HCT116 (cell line): ENCODE data around the gene CLEC4G. TPM values are rescaled to one million over a fixed set of nuclear protein-coding genes. Genes with fewer than 3 reads are reported as not detected.

ENCODE experiments used
- ATAC-seq: fragments of 200-7000 bp; cut with Tn5 transposase; 2 replicates; pipeline ENCODE4 v1.9.1; 2020; ENCODE audit warnings: mild to moderate bottlenecking, moderate library complexity
- BruUV-seq: library from RNA; stranded (reverse); fragments of 400-500 nt; replicated peaks from 2 replicates; lab custom pipeline; 2021; lab: Mats Ljungman, UMichigan
- CTCF ChIA-PET: fragments of 300-600 bp; sonication (Branson Sonifier 250); formaldehyde crosslinking; loops from one replicate; lab custom pipeline; 2021; ENCODE audit warnings: antibody characterized with exemption; lab: Charles Lee
- POLR2A ChIA-PET: fragments of 300-600, 350-600 bp; sonication (Branson Sonifier 250); formaldehyde crosslinking; loops from one replicate; lab custom pipeline; 2021; ENCODE audit warnings: antibody characterized with exemption; lab: Charles Lee
- RAD21 ChIA-PET, 2 experiments: fragments of 300-600 bp; sonication (Branson Sonifier 250); formaldehyde crosslinking; loops; one replicate each; lab custom pipeline; 2023; ENCODE audit warnings: low total read pairs in 2 of 2; ENCODE audit not compliant: uncharacterized antibody in 2 of 2, unreplicated experiment in 2 of 2, low non-redundant PET in 1 of 2; lab: Charles Lee
- DNase-seq: peaks from one replicate; pipeline ENCODE4 v3.0.0-alpha.2; 2010; ENCODE audit warnings: low read depth, low spot score
- H2AFZ ChIP-seq: fragments of 200-600 bp; shearing (Covaris generic), sonication (generic); 2 replicates; pipeline ENCODE4 v1.6.1; 2017; ENCODE audit warnings: low read depth, mixed run types, mixed read lengths, antibody characterized with exemption, low read length; ENCODE audit not compliant: poor library complexity, severe bottlenecking
- H3K27ac ChIP-seq: 2 replicates; pipeline ENCODE4 v1.5.1; 2012; ENCODE audit warnings: low read depth, low read length
- H3K27me3 ChIP-seq: fragments of 200-600 bp; sonication (generic); 2 replicates; pipeline ENCODE4 v1.6.1; 2016; ENCODE audit warnings: mixed run types, low read length, mixed read lengths; ENCODE audit not compliant: insufficient read depth
- H3K36me3 ChIP-seq, 2 experiments: fragments of 200-500 bp in 1 of 2; fragments of 200-600 bp in 1 of 2; sonication (Bioruptor generic) in 1 of 2; sonication (generic) in 1 of 2; 2 replicates each; pipeline versions ENCODE4 v1.5.1 to v1.6.1; 2014 to 2016; ENCODE audit warnings: low read length in 2 of 2, inconsistent platforms in 1 of 2, mixed read lengths in 1 of 2, mixed run types in 1 of 2; ENCODE audit not compliant: insufficient read depth in 2 of 2, control insufficient read depth in 1 of 2
- H3K4me1 ChIP-seq, 2 experiments: fragments of 200-600 bp in 1 of 2; sonication (generic) in 1 of 2; 2 replicates each; pipeline versions ENCODE4 v1.5.1 to v1.6.1; 2012 to 2017; ENCODE audit warnings: low read length in 2 of 2, inconsistent platforms in 1 of 2, mild to moderate bottlenecking in 1 of 2, mixed read lengths in 1 of 2, mixed run types in 1 of 2, moderate library complexity in 1 of 2; ENCODE audit not compliant: insufficient read depth in 2 of 2, control insufficient read depth in 1 of 2
- H3K4me2 ChIP-seq: fragments of 200-600 bp; sonication (generic); 2 replicates; pipeline ENCODE4 v1.6.1; 2017; ENCODE audit warnings: mixed run types, low read length, mixed read lengths
- H3K4me3 ChIP-seq, 2 experiments: fragments of 200-600 bp in 1 of 2; sonication (generic) in 1 of 2; replicated peaks in 1 of 2; 2 replicates each; pipeline ENCODE4 v1.5.1; 2011 to 2016; ENCODE audit warnings: low read length in 2 of 2, control low read depth in 1 of 2, low read depth in 1 of 2, mild to moderate bottlenecking in 1 of 2, mixed read lengths in 1 of 2, mixed run types in 1 of 2
- H3K79me2 ChIP-seq: fragments of 200-600 bp; sonication (generic); 2 replicates; pipeline ENCODE4 v1.6.1; 2017; ENCODE audit warnings: mild to moderate bottlenecking, mixed run types, low read length, moderate library complexity, mixed read lengths; ENCODE audit not compliant: insufficient read depth
- H3K9ac ChIP-seq: fragments of 200-600 bp; sonication (generic); 2 replicates; pipeline ENCODE4 v1.6.1; 2016; ENCODE audit warnings: low read length, mixed read lengths
- H3K9me2 ChIP-seq: fragments of 200-600 bp; sonication (generic), shearing (Covaris generic); 2 replicates; pipeline ENCODE4 v1.6.1; 2017; ENCODE audit warnings: mixed run types, mild to moderate bottlenecking, moderate library complexity; ENCODE audit not compliant: insufficient read depth
- H3K9me3 ChIP-seq, 2 experiments: fragments of 200-500 bp in 1 of 2; fragments of 200-600 bp in 1 of 2; sonication (Bioruptor generic) in 1 of 2; sonication (generic) in 1 of 2; 2 replicates each; pipeline ENCODE4 v1.6.1; 2014 to 2017; ENCODE audit warnings: low read length in 2 of 2, mixed read lengths in 2 of 2, inconsistent platforms in 1 of 2, low read depth in 1 of 2, mild to moderate bottlenecking in 1 of 2, mixed run types in 1 of 2, moderate library complexity in 1 of 2; ENCODE audit not compliant: control insufficient read depth in 1 of 2, insufficient read depth in 1 of 2
- H4K20me1 ChIP-seq: fragments of 200-600 bp; sonication (generic), shearing (Covaris generic); 2 replicates; pipeline ENCODE4 v1.6.1; 2017; ENCODE audit warnings: mixed run types, mild to moderate bottlenecking, moderate library complexity; ENCODE audit not compliant: insufficient read depth
- CEBPB ChIP-seq: IDR thresholded peaks from 2 replicates; pipeline ENCODE4 v1.6.1; 2012; ENCODE audit warnings: low read depth
- EGR1 ChIP-seq: IDR thresholded peaks from 2 replicates; pipeline ENCODE4 v1.6.1; 2012; ENCODE audit warnings: low read depth
- RAD21 ChIP-seq: IDR thresholded peaks from 2 replicates; pipeline ENCODE4 v1.6.1; 2012; ENCODE audit warnings: low read depth, mild to moderate bottlenecking
- SIN3A ChIP-seq: IDR thresholded peaks from 2 replicates; pipeline ENCODE4 v1.6.1; 2012; ENCODE audit warnings: low read depth
- SRF ChIP-seq: IDR thresholded peaks from 2 replicates; pipeline ENCODE4 v1.6.1; 2012; ENCODE audit warnings: low read depth
- YY1 ChIP-seq: IDR thresholded peaks from 2 replicates; pipeline ENCODE4 v1.6.1; 2011; ENCODE audit warnings: low read length, low read depth, moderate library complexity, mild to moderate bottlenecking; ENCODE audit not compliant: insufficient replicate concordance; ENCODE audit errors: extremely low read depth
- ZFX ChIP-seq: fragments of 450-650 bp; IDR thresholded peaks from 2 replicates; pipeline ENCODE4 v1.6.1; 2017
- intact Hi-C: fragments of 100-400 bp; cut with micrococcal nuclease; formaldehyde crosslinking; loops from 2 replicates; pipeline ENCODE4 v1.10.0; 2022
- total RNA-seq: library from RNA; stranded (reverse); gene quantifications from one replicate; pipeline ENCODE4 v1.2.1, GENCODE V29; 2021; ENCODE audit not compliant: unreplicated experiment
- TF ChIP-seq, protein P1 (sequence below): IDR thresholded peaks from 2 replicates; pipeline ENCODE4 v1.6.1; 2011; ENCODE audit warnings: mild to moderate bottlenecking, low read length, moderate library complexity; ENCODE audit not compliant: insufficient replicate concordance; ENCODE audit errors: extremely low read depth
- TF ChIP-seq, protein P2 (sequence below): IDR thresholded peaks from 2 replicates; pipeline ENCODE4 v1.6.1; 2012

CLEC4G gene
- total RNA-seq, 1 experiment from 2014 or later: not detected

DNA sequence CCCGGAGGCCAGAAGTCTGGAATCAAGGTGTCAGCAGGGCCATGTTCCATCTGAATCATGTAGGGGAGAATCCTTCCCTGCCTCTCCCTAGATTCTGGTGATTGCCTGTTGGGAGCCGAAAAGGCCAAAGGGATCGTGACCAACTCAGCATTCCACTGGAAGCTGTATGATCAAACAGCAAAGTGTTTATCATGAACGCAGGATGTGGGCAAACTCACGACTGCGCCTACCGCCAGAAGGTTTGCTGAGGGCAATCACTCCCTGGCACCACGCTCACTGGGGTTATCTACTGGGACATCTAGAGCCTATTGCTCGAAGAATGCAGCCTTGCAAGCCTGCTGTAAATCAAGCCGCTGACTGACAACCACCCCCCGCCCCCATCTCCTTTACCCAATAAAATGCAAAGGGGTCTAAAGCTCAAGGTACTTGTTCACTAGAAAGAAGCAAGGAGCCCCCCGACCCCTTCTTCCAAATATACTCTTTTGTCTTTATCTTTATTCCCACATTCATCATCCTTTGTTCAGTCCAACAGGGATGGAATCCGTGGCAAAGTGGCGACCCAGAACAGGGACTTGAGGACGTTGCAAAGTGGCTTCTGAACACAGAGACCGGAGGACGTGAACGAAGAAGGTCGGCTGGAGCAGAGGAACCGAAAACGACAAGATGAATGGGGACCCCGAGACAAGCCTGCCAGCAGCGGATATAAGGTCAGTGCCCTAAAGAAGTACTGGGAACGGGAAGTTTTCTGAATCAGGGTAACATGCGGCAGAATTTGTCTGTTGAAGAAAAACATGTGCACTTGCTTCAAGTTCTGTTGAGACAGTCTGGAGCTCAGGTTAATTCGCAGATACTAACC is 47.9 kb upstream of the CLEC4G start (continued):
- TF ChIP-seq, protein P1, sequence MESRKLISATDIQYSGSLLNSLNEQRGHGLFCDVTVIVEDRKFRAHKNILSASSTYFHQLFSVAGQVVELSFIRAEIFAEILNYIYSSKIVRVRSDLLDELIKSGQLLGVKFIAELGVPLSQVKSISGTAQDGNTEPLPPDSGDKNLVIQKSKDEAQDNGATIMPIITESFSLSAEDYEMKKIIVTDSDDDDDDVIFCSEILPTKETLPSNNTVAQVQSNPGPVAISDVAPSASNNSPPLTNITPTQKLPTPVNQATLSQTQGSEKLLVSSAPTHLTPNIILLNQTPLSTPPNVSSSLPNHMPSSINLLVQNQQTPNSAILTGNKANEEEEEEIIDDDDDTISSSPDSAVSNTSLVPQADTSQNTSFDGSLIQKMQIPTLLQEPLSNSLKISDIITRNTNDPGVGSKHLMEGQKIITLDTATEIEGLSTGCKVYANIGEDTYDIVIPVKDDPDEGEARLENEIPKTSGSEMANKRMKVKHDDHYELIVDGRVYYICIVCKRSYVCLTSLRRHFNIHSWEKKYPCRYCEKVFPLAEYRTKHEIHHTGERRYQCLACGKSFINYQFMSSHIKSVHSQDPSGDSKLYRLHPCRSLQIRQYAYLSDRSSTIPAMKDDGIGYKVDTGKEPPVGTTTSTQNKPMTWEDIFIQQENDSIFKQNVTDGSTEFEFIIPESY: no peak
- TF ChIP-seq CEBPB (no peak), ZFX (no peak), SRF (no peak), YY1 (no peak), EGR1 (no peak), RAD21 (no peak)
- TF ChIP-seq, protein P2, sequence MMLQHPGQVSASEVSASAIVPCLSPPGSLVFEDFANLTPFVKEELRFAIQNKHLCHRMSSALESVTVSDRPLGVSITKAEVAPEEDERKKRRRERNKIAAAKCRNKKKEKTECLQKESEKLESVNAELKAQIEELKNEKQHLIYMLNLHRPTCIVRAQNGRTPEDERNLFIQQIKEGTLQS: no peak

DNA sequence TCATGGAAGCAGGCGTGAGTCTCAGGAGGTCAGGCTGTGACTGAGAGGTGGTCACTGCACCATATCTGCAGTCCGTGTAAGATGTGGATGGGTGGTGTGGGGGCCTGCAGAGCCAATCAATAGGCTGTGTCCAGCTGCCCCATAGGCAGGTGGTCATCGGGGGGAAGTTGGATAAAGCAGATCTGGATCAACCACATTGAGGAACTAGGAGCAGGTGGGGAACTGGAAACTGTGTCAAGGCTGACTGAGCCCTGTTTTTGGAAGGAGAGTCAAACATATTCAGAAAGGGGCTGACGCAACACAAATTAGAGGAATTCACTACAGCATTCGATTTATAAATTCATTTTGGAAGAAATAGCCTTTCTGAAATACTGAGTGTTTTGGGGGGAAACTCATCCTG is 46.2 kb upstream of the CLEC4G start:
- Histone ChIP-seq H3K36me3 (no peaks in the 10 kb centered on the region), H3K9me2 (no peaks in the 10 kb centered on the region), H3K9me3 (no peaks in the 10 kb centered on the region), H3K9ac (no peak overlapping the region), H4K20me1 (no peaks in the 10 kb centered on the region), H3K79me2 (no peaks in the 10 kb centered on the region), H3K27ac (no peak overlapping the region), H3K4me1 (no peaks in the 10 kb centered on the region), H3K27me3 (no peaks in the 10 kb centered on the region)
- no peak for ATAC-seq
- BruUV-seq: no TSS peak
- CTCF ChIA-PET: interaction anchor here (1.5 kb wide), 1 partner anchor 21 kb away, joined by 5 read pairs; no protein-coding TSS in a partner anchor
- TF ChIP-seq SIN3A: no peak
- TF ChIP-seq, all 23 proteins: peak for 0
- intact Hi-C loops: no loop called here
- Histone ChIP-seq H3K4me2 (no peak overlapping the region), H3K4me3 (no peak overlapping the region), H2AFZ (no peak overlapping the region)
- DNase-seq: no peak
- RAD21 ChIA-PET: no interaction called here
- POLR2A ChIA-PET: interaction anchor here (0.6 kb wide), 1 partner anchor 36 kb away, joined by 3 read pairs; no protein-coding TSS in a partner anchor
